ENCODE results near the gene LRRC30. TPM values are rescaled to one million over a fixed set of nuclear protein-coding genes. Genes with fewer than 3 reads are reported as not detected.

LRRC30 gene
- total RNA-seq: not detected
- long read RNA-seq: 0 reads

- DNase-seq: no peak
- H3K4me1 ChIP-seq: peaks cover 36% of the 10 kb centered on the region
- no peak for TF ChIP-seq CTCF (IDR thresholded peaks at IDR 0.05; ENCODE audit: borderline replicate concordance)
- H3K27me3 ChIP-seq (ENCODE audit: low read depth): no peaks in the 10 kb centered on the region
- H3K27ac ChIP-seq (replicated peaks): no peak within 1 kb of the TSS
- intact Hi-C loops (cut with micrococcal nuclease): no loop called here
- no peak within 1 kb of the TSS for H3K4me3 ChIP-seq
- no peaks in the 10 kb centered on the region for H3K9me3 ChIP-seq (replicated peaks)
- no peaks in the 10 kb centered on the region for H3K36me3 ChIP-seq
Observed at GRCh38 chr18:7230626-7231349, at the start of gene LRRC30. LRRC30 (plus strand) TSS chr18:7231089; CDS start chr18:7231139, 50 bp downstream.

GRCh38 chr18:7185701-7186100 is 45.2 kb upstream of the LRRC30 start:
- Histone ChIP-seq H3K36me3 (no peaks in the 10 kb centered on the region), H3K4me3 (no peak overlapping the region), H3K4me1 (no peaks in the 10 kb centered on the region), H3K27ac (replicated peaks) (no peak overlapping the region), H3K27me3 (ENCODE audit: low read depth) (no peaks in the 10 kb centered on the region), H3K9me3 (replicated peaks) (no peaks in the 10 kb centered on the region)
- no peak for TF ChIP-seq CTCF (IDR thresholded peaks at IDR 0.05; ENCODE audit: borderline replicate concordance)
- intact Hi-C loops (cut with micrococcal nuclease): no loop called here
- DNase-seq: no peak

GRCh38 chr18:7190547-7191156 is 40.2 kb upstream of the LRRC30 start:
- Histone ChIP-seq H3K36me3 (no peaks in the 10 kb centered on the region), H3K4me1 (no peaks in the 10 kb centered on the region), H3K4me3 (no peak overlapping the region), H3K9me3 (replicated peaks) (no peaks in the 10 kb centered on the region), H3K27ac (replicated peaks) (no peak overlapping the region), H3K27me3 (ENCODE audit: low read depth) (peaks cover 13% of the 10 kb centered on the region)
- no peak for DNase-seq
- TF ChIP-seq CTCF (IDR thresholded peaks at IDR 0.05; ENCODE audit: borderline replicate concordance): no peak
- intact Hi-C loops (cut with micrococcal nuclease): no loop called here

- H3K4me3 ChIP-seq: no peak overlapping the region
- TF ChIP-seq CTCF (IDR thresholded peaks at IDR 0.05; ENCODE audit: borderline replicate concordance): no peak
- H3K27me3 ChIP-seq (ENCODE audit: low read depth): peaks cover 13% of the 10 kb centered on the region
- intact Hi-C loops (cut with micrococcal nuclease): no loop called here
- no peaks in the 10 kb centered on the region for H3K36me3 ChIP-seq
- H3K27ac ChIP-seq (replicated peaks): no peak overlapping the region
- DNase-seq: no peak
- no peaks in the 10 kb centered on the region for H3K4me1 ChIP-seq
- no peaks in the 10 kb centered on the region for H3K9me3 ChIP-seq (replicated peaks)
Observed at GRCh38 chr18:7191736-7192135, 39.2 kb upstream of the LRRC30 start.

- Histone ChIP-seq H3K27ac (replicated peaks) (no peak overlapping the region), H3K4me1 (no peaks in the 10 kb centered on the region), H3K4me3 (no peak overlapping the region), H3K27me3 (ENCODE audit: low read depth) (peaks cover 13% of the 10 kb centered on the region), H3K36me3 (no peaks in the 10 kb centered on the region), H3K9me3 (replicated peaks) (no peaks in the 10 kb centered on the region)
- no peak for TF ChIP-seq CTCF (IDR thresholded peaks at IDR 0.05; ENCODE audit: borderline replicate concordance)
- DNase-seq: no peak
- intact Hi-C loops (cut with micrococcal nuclease): no loop called here
Observed at GRCh38 chr18:7195266-7195665, 35.6 kb upstream of the LRRC30 start.
